Measurements from ENCODE around the gene RCSD1.

- TF ChIP-seq CTCF (IDR thresholded peaks at IDR 0.05; ENCODE audit: borderline replicate concordance, extremely low read depth, low read length, poor library complexity, severe bottlenecking): no peak
- no peak for TF ChIP-seq EZH2 (IDR thresholded peaks at IDR 0.05; ENCODE audit: borderline replicate concordance, low read depth, low read length, severe bottlenecking)
Measured at GRCh38 chr1:167670563-167670962, 40.5 kb downstream of the RCSD1 start.
